RWPE1 (cell line): ENCODE results near the gene GIMAP5.

Source experiments
- CTCF ChIA-PET: fragments of 350-600 bp; sonication (Branson Sonifier 250); formaldehyde crosslinking; extraction: SDS; loops from one replicate; lab custom pipeline; 2021; lab: Yijun Ruan, JAX
- POLR2A ChIA-PET: fragments of 400-600 bp; formaldehyde crosslinking; extraction: SDS; loops from one replicate; lab custom pipeline; 2020; ENCODE audit warnings: antibody characterized with exemption; ENCODE audit not compliant: low non-redundant PET; lab: Yijun Ruan, JAX
- DNase-seq: peaks from one replicate; pipeline ENCODE4 v3.0.0; 2012; ENCODE audit warnings: low spot score
- H3K27ac ChIP-seq: fragments of 450-650 bp; 2 replicates; pipeline ENCODE4 v1.5.1; 2017
- CTCF ChIP-seq: fragments of 450-650 bp; conservative IDR thresholded peaks from 2 replicates; pipeline ENCODE4 v1.5.1; 2017; ENCODE audit warnings: low read depth, mild to moderate bottlenecking

The GIMAP5 gene

GRCh38 chr7:150716368-150716767 is 20.9 kb upstream of the GIMAP5 start, which contains the start of gene GIMAP1:
Gene GIMAP1, plus strand, starts transcription at chr7:150716613. Its CDS starts 2,435 bp downstream, at chr7:150719048.
- CTCF ChIA-PET: no interaction called here
- no peak within 1 kb of the TSS for H3K27ac ChIP-seq
- POLR2A ChIA-PET: no interaction called here
- no peak for TF ChIP-seq CTCF
- no peak for DNase-seq

GRCh38 chr7:150716939-150717338 is 20.3 kb upstream of the GIMAP5 start:
- ChIA-PET POLR2A (no interaction called here), CTCF (no interaction called here)
- DNase-seq: no peak
- no peak overlapping the region for H3K27ac ChIP-seq
- no peak for TF ChIP-seq CTCF

- ChIA-PET CTCF (no interaction called here), POLR2A (no interaction called here)
- no peak overlapping the region for H3K27ac ChIP-seq
- no peak for DNase-seq
- no peak for TF ChIP-seq CTCF
Observed at GRCh38 chr7:150717814-150718420, 19.3 kb upstream of the GIMAP5 start.

GRCh38 chr7:150719436-150719835 is 17.8 kb upstream of the GIMAP5 start:
- TF ChIP-seq CTCF: no peak
- H3K27ac ChIP-seq: no peak overlapping the region
- no peak for DNase-seq
- CTCF ChIA-PET: no interaction called here
- POLR2A ChIA-PET: no interaction called here

- TF ChIP-seq CTCF: no peak
- no peak for DNase-seq
- CTCF ChIA-PET: no interaction called here
- no peak overlapping the region for H3K27ac ChIP-seq
- POLR2A ChIA-PET: no interaction called here
Observed at GRCh38 chr7:150719960-150720891, 17.0 kb upstream of the GIMAP5 start.

- no peak for TF ChIP-seq CTCF
- H3K27ac ChIP-seq: no peak overlapping the region
- CTCF ChIA-PET: no interaction called here
- POLR2A ChIA-PET: no interaction called here
- no peak for DNase-seq
Observed at GRCh38 chr7:150721970-150722373, 15.2 kb upstream of the GIMAP5 start.
